NCI-H345 (cell line): ENCODE data around the gene TACR2.
A peak's percentile ranks its signal among the peaks of the same experiment; 100 is the strongest.

Experiments
- DNase-seq: peaks from one replicate; lab custom pipeline; 2025; lab: John Stamatoyannopoulos, UW

The TACR2 gene

GRCh38 chr10:69374242-69374641, 42.5 kb downstream of the TACR2 start:
- no peak for DNase-seq

GRCh38 chr10:69372126-69372980, 44.4 kb downstream of the TACR2 start:
- DNase-seq, result no peak

DNA sequence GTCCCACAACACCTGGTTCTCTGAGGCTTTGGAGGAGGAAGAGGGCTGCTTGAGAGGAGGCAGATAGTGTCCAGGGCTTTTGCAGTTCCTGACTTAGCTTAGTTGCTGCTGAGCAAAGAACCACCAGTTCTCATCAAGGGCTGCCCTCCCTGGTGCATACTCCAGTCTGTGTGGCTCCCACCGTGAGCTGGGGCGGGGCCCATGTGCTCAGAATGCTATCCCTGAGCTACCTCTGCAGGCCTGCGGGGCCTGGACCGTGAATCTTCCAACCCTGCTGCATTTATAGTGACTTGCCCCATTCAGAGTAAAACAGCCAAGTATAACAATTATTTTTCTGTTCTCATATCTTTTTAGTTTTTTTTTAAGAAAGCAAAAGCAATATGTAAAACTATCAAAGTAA, 49.2 kb downstream of the TACR2 start:
- DNase-seq, result no peak

DNA sequence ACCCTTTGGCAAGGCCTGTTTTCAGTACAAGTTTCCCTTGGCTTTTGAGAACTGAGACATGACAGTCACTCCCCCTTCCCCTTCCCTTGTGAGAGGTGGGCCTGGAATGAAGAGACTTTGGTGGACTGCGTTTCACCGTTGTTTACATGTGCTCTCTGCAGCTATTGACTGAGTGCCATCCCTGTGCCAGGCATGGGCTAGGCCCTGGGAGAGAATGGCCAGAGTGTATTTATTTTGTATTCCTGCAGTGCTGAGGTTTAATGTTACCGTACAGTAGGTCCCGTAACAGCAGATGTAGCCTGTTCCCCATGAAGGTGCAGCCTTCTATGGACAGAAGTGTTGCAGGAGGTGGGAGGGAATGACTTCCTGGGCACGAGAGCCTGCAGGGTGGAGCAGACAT, 50.0 kb downstream of the TACR2 start:
- DNase-seq, result peak; percentile 13

GRCh38 chr10:69364232-69364940, 52.3 kb downstream of the TACR2 start:
- no peak for DNase-seq

DNA sequence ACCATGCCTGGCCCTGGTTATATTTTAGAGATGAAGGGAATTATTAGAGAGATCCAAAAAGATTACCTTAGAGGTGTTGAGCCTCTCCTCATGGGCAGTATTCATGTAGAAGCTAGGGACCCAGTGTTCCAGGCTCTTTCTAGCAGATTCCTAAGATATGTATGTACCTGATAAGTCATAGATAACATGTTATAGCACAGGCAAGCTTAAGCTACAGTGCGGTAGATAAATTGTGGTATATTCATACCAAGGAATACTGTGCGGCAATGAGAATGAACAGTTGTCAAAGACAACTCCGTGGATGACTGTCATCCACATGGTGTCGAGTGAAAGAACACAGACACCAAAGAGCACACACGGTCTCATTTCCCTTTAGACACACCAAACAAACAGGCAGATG, 53.1 kb downstream of the TACR2 start:
- DNase-seq, result no peak

- no peak for DNase-seq
Measured at GRCh38 chr10:69362471-69362954, 54.2 kb downstream of the TACR2 start.

DNA sequence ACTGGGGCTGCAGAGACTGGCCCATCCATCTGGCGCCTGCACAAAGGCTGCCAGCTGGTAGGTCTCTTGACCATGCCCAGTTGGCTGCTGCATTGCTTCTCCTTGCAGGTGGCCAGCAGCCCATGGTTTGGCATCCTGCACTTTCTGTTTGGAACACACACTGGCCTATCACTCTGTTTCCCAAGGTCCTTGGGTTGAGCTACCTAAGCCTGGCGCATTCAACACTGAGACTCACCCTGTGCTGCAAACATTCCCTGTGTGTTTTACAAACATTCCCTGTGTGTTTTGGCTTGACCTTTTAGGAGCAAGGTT, 55.5 kb downstream of the TACR2 start:
- no peak for DNase-seq

DNA sequence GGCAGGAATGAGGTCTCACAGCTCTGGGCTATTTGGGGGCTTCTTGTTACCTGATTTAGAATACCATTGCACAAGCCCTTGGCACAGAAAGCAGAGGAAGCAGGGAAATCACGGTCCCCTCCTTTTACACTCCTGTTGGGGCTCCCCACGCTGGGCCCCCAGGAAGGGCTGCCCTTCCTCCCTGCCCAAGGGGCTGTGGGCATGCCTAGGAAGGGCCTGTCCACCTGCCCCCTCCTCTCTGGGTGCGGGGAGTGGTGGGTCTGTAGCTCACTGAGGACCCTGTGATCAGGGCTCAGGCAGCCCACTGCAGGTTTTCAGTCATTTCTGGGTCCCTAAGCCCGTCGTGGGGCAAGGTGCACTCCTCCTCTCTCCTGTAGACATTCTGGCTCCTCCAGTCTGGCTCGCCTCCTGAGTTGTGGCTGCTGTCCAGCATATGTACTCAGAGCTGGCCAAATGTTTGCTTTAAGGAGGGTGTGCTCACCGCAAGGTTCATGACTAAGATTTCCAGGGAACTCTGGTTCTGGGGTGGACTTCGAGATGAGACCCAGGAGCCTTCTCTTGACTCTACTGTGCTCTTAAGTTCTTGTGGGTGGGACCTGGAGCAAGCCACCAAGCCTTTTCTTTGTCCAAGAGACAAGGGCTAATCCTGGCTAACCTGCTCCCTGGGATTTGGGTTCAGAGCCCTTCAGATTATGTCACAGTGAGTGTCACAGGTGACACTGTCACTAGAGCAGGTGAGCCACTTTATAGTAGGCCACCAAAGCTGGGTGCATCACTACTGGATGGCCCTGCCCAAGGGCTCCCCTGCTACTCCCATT, 56.0 kb downstream of the TACR2 start:
- no peak for DNase-seq

DNA sequence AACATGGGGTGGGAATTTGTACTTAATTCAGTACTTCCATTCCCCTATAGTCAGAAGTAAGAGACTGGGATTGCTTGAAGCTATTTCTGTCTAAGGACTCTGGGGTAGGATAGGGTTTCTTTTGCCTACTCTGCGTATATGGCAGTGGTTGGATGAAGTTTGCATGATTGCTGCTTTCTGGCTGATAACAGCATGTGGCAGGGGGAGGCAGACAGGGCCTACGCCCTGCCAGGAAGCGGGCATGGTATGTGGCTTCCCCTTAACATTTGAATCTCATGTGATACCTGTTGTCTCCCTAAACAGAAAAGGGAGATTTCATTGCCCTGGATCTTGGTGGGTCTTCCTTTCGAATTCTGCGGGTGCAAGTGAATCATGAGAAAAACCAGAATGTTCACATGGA, 57.1 kb downstream of the TACR2 start:
- DNase-seq, result no peak

DNA sequence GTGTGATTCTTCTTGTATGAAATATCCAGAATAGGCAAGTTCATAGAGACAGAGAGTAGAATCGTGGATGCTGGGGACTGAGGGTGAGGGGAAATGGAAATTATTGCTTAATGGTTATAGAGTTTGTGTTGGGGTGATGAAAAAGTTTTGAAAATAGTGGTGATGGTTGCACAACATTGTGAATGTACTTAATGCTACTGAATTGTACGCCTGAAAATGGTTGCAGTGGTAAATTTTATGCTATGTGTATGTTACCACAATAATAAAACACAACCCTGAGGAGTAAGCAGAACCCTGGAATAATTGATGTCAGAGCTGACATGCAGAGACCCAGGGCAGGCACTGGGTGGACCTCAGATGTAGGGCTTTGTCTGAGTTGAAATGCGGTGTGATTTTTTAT, 57.6 kb downstream of the TACR2 start:
- DNase-seq, result no peak

DNA sequence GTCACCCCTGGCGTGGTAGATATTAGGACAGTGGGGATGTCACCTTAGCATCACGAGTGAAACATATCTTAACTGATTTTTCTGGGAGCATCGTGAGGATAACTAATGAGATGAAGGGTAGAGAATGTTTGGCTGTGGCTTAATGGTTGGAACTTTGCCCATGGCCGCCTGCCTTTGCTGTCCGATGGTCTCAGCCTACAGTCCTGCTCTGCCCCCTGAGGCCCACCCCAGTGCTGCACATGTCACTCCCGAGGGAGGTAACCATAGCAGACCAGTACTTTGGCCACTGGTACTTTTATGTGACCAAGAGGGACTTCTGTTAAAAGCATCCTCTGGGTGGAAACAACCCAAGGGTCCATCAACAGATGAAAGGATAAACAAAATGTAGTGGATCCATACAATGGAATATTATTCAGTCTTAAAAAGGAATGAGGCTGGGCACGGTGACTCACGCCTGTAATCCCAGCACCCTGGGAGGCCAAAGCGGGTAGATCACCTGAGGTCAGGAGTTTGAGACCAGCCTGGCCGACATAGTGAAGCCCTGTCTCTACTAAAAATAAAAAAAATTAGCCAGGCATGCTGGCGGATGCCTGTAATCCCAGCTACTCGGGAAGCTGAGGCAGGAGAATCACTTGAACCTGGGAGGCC, 58.4 kb downstream of the TACR2 start:
- DNase-seq, result no peak

GRCh38 chr10:69356187-69356586, 60.5 kb downstream of the TACR2 start:
- no peak for DNase-seq

DNA sequence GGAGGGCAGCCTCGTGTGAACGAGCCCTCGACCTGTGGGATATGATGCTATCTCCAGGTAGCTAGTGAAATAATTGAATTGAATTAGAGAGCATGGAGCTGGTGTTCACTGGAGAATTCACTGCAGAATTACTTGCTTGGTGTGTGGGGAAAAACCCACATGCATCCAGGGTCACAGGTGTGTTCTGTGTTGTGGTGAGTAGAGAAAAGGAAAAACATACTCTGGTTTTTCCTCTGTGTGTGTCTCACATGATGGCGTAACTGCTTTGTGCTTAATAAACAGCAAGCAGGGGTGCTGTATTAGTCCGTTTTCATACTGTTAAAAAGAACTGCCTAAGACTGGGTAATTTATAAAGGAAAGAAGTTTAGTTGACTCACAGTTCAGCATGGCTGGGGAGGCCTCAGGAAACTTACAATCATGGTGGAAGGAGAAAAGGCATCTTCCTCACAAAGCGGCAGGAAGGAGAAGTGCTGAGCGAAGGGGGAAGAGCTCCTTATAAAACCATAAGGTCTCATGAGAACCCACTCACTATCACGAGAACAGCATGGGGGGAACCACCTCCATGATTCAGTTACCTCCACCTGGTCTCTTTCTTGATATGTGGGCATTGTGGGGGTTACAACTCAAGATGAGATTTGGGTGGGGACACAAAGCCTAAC, 62.6 kb downstream of the TACR2 start:
- no peak for DNase-seq
